Omental fat pad (tissue), 4 donors: Measurements from ENCODE around the gene SGMS1. TPM values are rescaled to one million over a fixed set of nuclear protein-coding genes. Genes with fewer than 3 reads are reported as not detected.

Experiments used
- ATAC-seq: fragments of 150-250 bp; one replicate; pipeline ENCODE4 v1.9.1; 2016; ENCODE audit warnings: mild to moderate bottlenecking, moderate library complexity; ENCODE audit not compliant: low FRiP score
- DNase-seq: peaks from one replicate; pipeline ENCODE4 v3.0.0-alpha.2; 2019; ENCODE audit warnings: low spot score
- CTCF ChIP-seq, 3 donors: fragments of 450-650 bp; IDR thresholded peaks; one replicate each; pipeline ENCODE4 v1.5.1; 2016 to 2017; ENCODE audit warnings: antibody characterized with exemption in 3 of 3, mild to moderate bottlenecking in 3 of 3, moderate library complexity in 2 of 3
- total RNA-seq, 4 donors: library from RNA; depleted of rRNA; stranded (reverse); fragments of >200 nt; gene quantifications; one replicate each; pipeline ENCODE4 v1.1.0, GENCODE V29; 2016

Gene SGMS1
- total RNA-seq, 4 donors from 2014 or later, result 82.5 to 136 (median 96.4) TPM

DNA sequence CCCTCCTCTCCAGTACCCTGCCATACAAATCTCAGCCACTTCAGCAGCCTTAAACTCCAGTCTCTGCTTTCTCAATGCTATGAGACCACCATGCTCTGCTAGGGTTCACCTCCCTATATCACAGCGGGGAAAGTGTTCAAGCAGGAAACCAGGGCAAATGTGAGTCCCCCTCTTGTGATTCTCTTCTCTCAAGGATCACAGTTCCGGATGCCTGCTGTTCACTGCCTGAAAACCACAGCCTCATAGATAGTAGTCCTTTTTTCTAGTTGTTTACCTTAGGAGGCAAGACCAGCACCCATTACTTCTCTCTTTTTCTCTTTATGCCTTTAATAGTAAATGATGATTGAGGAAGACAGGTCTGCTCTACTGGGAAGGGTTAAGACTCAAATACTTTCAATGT, 100.8 kb downstream of the SGMS1 start:
- TF ChIP-seq CTCF (IDR thresholded peaks at IDR 0.05), result no peak
- ATAC-seq (no peak), DNase-seq (no peak)

- no peak for TF ChIP-seq CTCF (IDR thresholded peaks at IDR 0.05)
- ATAC-seq, result no peak
- DNase-seq, result no peak
These were observed 103.6 kb downstream of the SGMS1 start for GRCh38 chr10:50520115-50520514.

- ATAC-seq (no peak), DNase-seq (no peak)
- no peak for TF ChIP-seq CTCF (IDR thresholded peaks at IDR 0.05)
These were observed 106.1 kb downstream of the SGMS1 start for GRCh38 chr10:50517626-50518025.

DNA sequence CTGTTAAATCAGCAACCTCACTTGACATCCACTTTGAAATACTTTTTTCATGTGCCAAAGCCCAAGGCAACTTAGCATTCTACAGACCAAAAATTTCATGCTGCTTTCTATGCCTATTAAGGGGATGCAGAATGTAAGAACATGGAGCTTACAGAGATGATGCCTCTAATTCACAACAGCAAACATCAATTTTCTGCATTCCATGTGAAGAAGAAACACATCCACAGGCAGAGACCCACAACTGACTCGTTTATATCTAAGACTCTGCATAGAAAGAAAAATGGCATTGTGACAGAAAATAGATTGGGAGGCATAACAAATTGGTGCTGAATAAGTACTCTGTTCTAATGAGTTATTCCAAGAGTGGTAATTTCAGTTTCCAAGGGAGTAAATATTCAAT, 107.6 kb downstream of the SGMS1 start:
- TF ChIP-seq CTCF (IDR thresholded peaks at IDR 0.05), result no peak
- no peak for ATAC-seq

DNA sequence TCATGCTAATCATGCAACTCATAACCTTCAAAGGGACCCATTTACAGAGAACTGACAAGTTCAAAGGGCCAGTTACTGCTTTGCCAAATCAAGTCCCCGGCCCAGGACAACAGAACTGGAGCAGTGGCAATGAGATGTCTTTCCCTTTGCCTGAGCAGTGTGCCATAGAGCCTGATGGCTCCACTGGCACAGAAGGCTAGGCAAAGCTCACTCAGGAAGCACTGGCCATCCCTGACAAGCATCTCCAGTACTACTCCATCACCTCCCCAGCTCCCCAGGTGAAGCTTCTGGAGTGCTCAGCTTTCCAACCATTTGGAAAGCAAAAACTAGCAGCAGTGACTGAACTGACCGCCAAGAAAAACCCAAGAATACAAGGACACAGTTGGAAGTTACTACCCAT, 108.3 kb downstream of the SGMS1 start:
- DNase-seq (no peak), ATAC-seq (no peak)
- TF ChIP-seq CTCF (IDR thresholded peaks at IDR 0.05), result no peak

More for the DNA sequence above, 107.6 kb downstream of the SGMS1 start:
- DNase-seq, result no peak

GRCh38 chr10:50514995-50515394, 108.8 kb downstream of the SGMS1 start:
- DNase-seq (no peak), ATAC-seq (no peak)
- TF ChIP-seq CTCF (IDR thresholded peaks at IDR 0.05), result no peak

GRCh38 chr10:50513956-50514355, 109.8 kb downstream of the SGMS1 start:
- TF ChIP-seq CTCF (IDR thresholded peaks at IDR 0.05), result no peak
- DNase-seq (no peak), ATAC-seq (no peak)
